IMR-90 (cell line): Measurements from ENCODE around the gene MCAM. TPM values are rescaled to one million over a fixed set of nuclear protein-coding genes. Genes with fewer than 3 reads are reported as not detected.

Experiments
- ATAC-seq: fragments of 200-7000 bp; cut with Tn5 transposase; 2 replicates; pipeline ENCODE4 v1.9.1; 2020; ENCODE audit warnings: low read depth, mild to moderate bottlenecking, moderate library complexity
- BruUV-seq: library from RNA; stranded (reverse); fragments of 400-500 nt; replicated peaks from 2 replicates; lab custom pipeline; 2021; lab: Mats Ljungman, UMichigan
- CTCF ChIA-PET: fragments of 300-600 bp; formaldehyde crosslinking; extraction: SDS; loops from one replicate; lab custom pipeline; 2021; ENCODE audit warnings: antibody characterized with exemption; lab: Yijun Ruan, JAX
- POLR2A ChIA-PET: fragments of 300-600 bp; sonication (Branson Sonifier 250); formaldehyde crosslinking; loops from one replicate; lab custom pipeline; 2022; ENCODE audit warnings: antibody characterized with exemption; ENCODE audit not compliant: unreplicated experiment; lab: Charles Lee
- DNase-seq: peaks from one replicate; pipeline ENCODE4 v3.0.0; 2013
- H2AFZ ChIP-seq: replicated peaks from 2 replicates; pipeline ENCODE3; 2013; ENCODE audit warnings: low read length, mild to moderate bottlenecking; ENCODE audit not compliant: poor library complexity
- H2AK5ac ChIP-seq: 2 replicates; pipeline ENCODE4 v1.6.1; 2013; ENCODE audit warnings: low read depth, low read length, inconsistent platforms
- H2AK9ac ChIP-seq: replicated peaks from 2 replicates; pipeline ENCODE3; 2013; ENCODE audit warnings: mild to moderate bottlenecking, low read depth, low read length, moderate library complexity; ENCODE audit not compliant: poor library complexity
- H2BK120ac ChIP-seq: 2 replicates; pipeline ENCODE4 v1.6.1; 2013; ENCODE audit warnings: low read depth, low read length, inconsistent platforms
- H2BK15ac ChIP-seq: 3 replicates; pipeline ENCODE4 v1.6.1; 2013; ENCODE audit warnings: low read depth, low read length, inconsistent platforms
- H2BK20ac ChIP-seq: 2 replicates; pipeline ENCODE4 v1.6.1; 2013; ENCODE audit warnings: low read depth, mild to moderate bottlenecking, inconsistent platforms, low read length, moderate library complexity
- H2BK5ac ChIP-seq: 2 replicates; pipeline ENCODE4 v1.6.1; 2013; ENCODE audit warnings: mild to moderate bottlenecking, low read depth, low read length, inconsistent platforms; ENCODE audit not compliant: poor library complexity, severe bottlenecking
- H3K14ac ChIP-seq: replicated peaks from 2 replicates; pipeline ENCODE4 v1.6.1; 2013; ENCODE audit warnings: low read depth, low read length, inconsistent platforms
- H3K18ac ChIP-seq: 2 replicates; pipeline ENCODE4 v1.6.1; 2013; ENCODE audit warnings: low read depth, low read length, control low read depth
- H3K23ac ChIP-seq: 2 replicates; pipeline ENCODE4 v1.6.1; 2013; ENCODE audit warnings: low read depth, low read length, inconsistent platforms
- H3K27ac ChIP-seq: 2 replicates; pipeline ENCODE4 v1.5.1; 2013; ENCODE audit warnings: mild to moderate bottlenecking, control low read depth, low read length; ENCODE audit not compliant: insufficient read depth
- H3K27me3 ChIP-seq: 2 replicates; pipeline ENCODE4 v1.6.1; 2013; ENCODE audit warnings: low read length; ENCODE audit not compliant: control insufficient read depth, insufficient read depth
- H3K36me3 ChIP-seq: 2 replicates; pipeline ENCODE4 v1.6.1; 2013; ENCODE audit warnings: low read length, mixed read lengths; ENCODE audit not compliant: control insufficient read depth, insufficient read depth
- H3K4ac ChIP-seq: 2 replicates; pipeline ENCODE4 v1.6.1; 2013; ENCODE audit warnings: low read depth, low read length, inconsistent platforms
- H3K4me1 ChIP-seq: 2 replicates; pipeline ENCODE4 v1.6.1; 2013; ENCODE audit warnings: low read length, mixed read lengths; ENCODE audit not compliant: control insufficient read depth, insufficient read depth
- H3K4me2 ChIP-seq: 2 replicates; pipeline ENCODE4 v1.6.1; 2013; ENCODE audit warnings: low read depth, mild to moderate bottlenecking, control low read depth, low read length, moderate library complexity
- H3K4me3 ChIP-seq: 2 replicates; pipeline ENCODE4 v1.5.1; 2013; ENCODE audit warnings: low read depth, mild to moderate bottlenecking, control low read depth, low read length, moderate library complexity; ENCODE audit not compliant: insufficient read depth
- H3K56ac ChIP-seq: 2 replicates; pipeline ENCODE4 v1.6.1; 2013; ENCODE audit warnings: low read length, inconsistent platforms; ENCODE audit not compliant: insufficient read depth; ENCODE audit errors: extremely low read depth
- H3K79me1 ChIP-seq, 2 experiments: 2 replicates each; pipeline ENCODE4 v1.6.1; 2013; ENCODE audit warnings: low read length in 2 of 2, inconsistent platforms in 1 of 2, low read depth in 1 of 2
- H3K9ac ChIP-seq: 2 replicates; pipeline ENCODE4 v1.6.1; 2013; ENCODE audit warnings: low read depth, low read length, control low read depth
- H3K9me1 ChIP-seq: 2 replicates; pipeline ENCODE4 v1.6.1; 2013; ENCODE audit warnings: low read length, inconsistent platforms; ENCODE audit not compliant: insufficient read depth
- H3K9me3 ChIP-seq: 2 replicates; pipeline ENCODE4 v1.6.1; 2013; ENCODE audit warnings: low read length; ENCODE audit not compliant: control insufficient read depth, insufficient read depth
- H4K20me1 ChIP-seq: 2 replicates; pipeline ENCODE4 v1.6.1; 2013; ENCODE audit warnings: low read length, inconsistent platforms; ENCODE audit not compliant: insufficient read depth
- H4K5ac ChIP-seq: 2 replicates; pipeline ENCODE4 v1.6.1; 2013; ENCODE audit warnings: mild to moderate bottlenecking, low read depth, low read length, control low read depth
- H4K8ac ChIP-seq, 2 experiments: 2 replicates each; pipeline ENCODE4 v1.6.1; 2013; ENCODE audit warnings: low read depth in 2 of 2, low read length in 2 of 2, control low read depth in 1 of 2, inconsistent platforms in 1 of 2
- H4K91ac ChIP-seq: 2 replicates; pipeline ENCODE4 v1.6.1; 2013; ENCODE audit warnings: low read depth, low read length, inconsistent platforms; ENCODE audit not compliant: insufficient read depth
- BHLHE40 ChIP-seq: fragments of 150-350 bp; IDR thresholded peaks from 2 replicates; pipeline ENCODE4 v1.6.1; 2016; ENCODE audit warnings: mild to moderate bottlenecking, low read depth, low read length
- CEBPB ChIP-seq: IDR thresholded peaks from 2 replicates; pipeline ENCODE4 v1.6.1; 2012; ENCODE audit warnings: low read depth, low read length, improper control_type of control experiment
- CTCF ChIP-seq: conservative IDR thresholded peaks from 2 replicates; pipeline ENCODE4 v1.5.1; 2012; ENCODE audit warnings: mild to moderate bottlenecking, low read depth, low read length, improper control_type of control experiment
- ELK1 ChIP-seq: fragments of 150-350 bp; IDR thresholded peaks from 2 replicates; pipeline ENCODE4 v1.6.1; 2016; ENCODE audit warnings: low read depth, mild to moderate bottlenecking, low read length, moderate library complexity, borderline replicate concordance
- FOS ChIP-seq: fragments of 150-350 bp; IDR thresholded peaks from 2 replicates; pipeline ENCODE4 v1.6.1; 2016; ENCODE audit warnings: low read depth, low read length
- MAFK ChIP-seq: IDR thresholded peaks from 2 replicates; pipeline ENCODE4 v1.6.1; 2012; ENCODE audit warnings: low read depth, low read length, improper control_type of control experiment
- MAZ ChIP-seq: IDR thresholded peaks from 2 replicates; pipeline ENCODE4 v1.6.1; 2012; ENCODE audit warnings: low read depth, mild to moderate bottlenecking, low read length, improper control_type of control experiment, moderate library complexity, borderline replicate concordance
- MXI1 ChIP-seq: IDR thresholded peaks from 2 replicates; pipeline ENCODE4 v1.6.1; 2012; ENCODE audit warnings: low read depth, mild to moderate bottlenecking, low read length, moderate library complexity, borderline replicate concordance
- NFE2L2 ChIP-seq: fragments of 150-350 bp; IDR thresholded peaks from 2 replicates; pipeline ENCODE4 v1.6.1; 2016; ENCODE audit warnings: low read depth, mild to moderate bottlenecking, low read length
- POLR2A ChIP-seq: IDR thresholded peaks from 2 replicates; pipeline ENCODE4 v1.6.1; 2012; ENCODE audit warnings: mild to moderate bottlenecking, low read depth, low read length
- RAD21 ChIP-seq: IDR thresholded peaks from 2 replicates; pipeline ENCODE4 v1.6.1; 2012; ENCODE audit warnings: low read length, improper control_type of control experiment
- RCOR1 ChIP-seq: IDR thresholded peaks from 2 replicates; pipeline ENCODE4 v1.6.1; 2012; ENCODE audit warnings: mild to moderate bottlenecking, low read length, improper control_type of control experiment; ENCODE audit not compliant: insufficient replicate concordance
- RFX5 ChIP-seq: IDR thresholded peaks from 2 replicates; pipeline ENCODE4 v1.8.0; 2012; ENCODE audit warnings: low read depth, mild to moderate bottlenecking, low read length, moderate library complexity
- whole genome bisulfite sequencing, 2 experiments: methylation state at CpG; one replicate each; pipeline versions ENCODE4 v1.1.5 to v1.1.7; 2013; ENCODE audit warnings: missing lambda C conversion rate in 2 of 2; ENCODE audit not compliant: insufficient read length in 1 of 2; ENCODE audit errors: extremely low coverage in 2 of 2; 5-methylcytosine and 5-hydroxymethylcytosine counted together
- dilution Hi-C: fragments of 300-500 bp; cut with HindIII; formaldehyde crosslinking; loops from one replicate; pipeline ENCODE4 v1.14.3; 2018; ENCODE audit warnings: low sequenced_read_pairs; ENCODE audit not compliant: unreplicated experiment
- in situ Hi-C: fragments of 300-500 bp; cut with MboI; formaldehyde crosslinking; loops from 3 replicates; pipeline ENCODE4 v1.14.3; 2019; ENCODE audit warnings: low sequenced_read_pairs, inconsistent platforms, mixed read lengths
- intact Hi-C: fragments of 100-400 bp; cut with micrococcal nuclease; formaldehyde crosslinking; loops from 2 replicates; pipeline ENCODE4 v1.10.0; 2022
- polyA plus RNA-seq, 3 experiments: library from polyadenylated mRNA; depleted of rRNA; stranded (reverse); fragments of >200 nt; gene quantifications; 2 replicates each; pipeline ENCODE4 v1.2.3, GENCODE V29; 2012; ENCODE audit warnings: low replicate concordance in 1 of 3
- total RNA-seq: library from RNA; depleted of rRNA; stranded (reverse); fragments of >200 nt; gene quantifications from 2 replicates; pipeline ENCODE4 v1.2.3, GENCODE V29; 2012
- TF ChIP-seq, protein P1 (sequence below): fragments of 150-350 bp; IDR thresholded peaks from 2 replicates; pipeline ENCODE4 v1.6.1; 2017; ENCODE audit warnings: mild to moderate bottlenecking, antibody characterized with exemption, low read length, low read depth

The MCAM gene
- total and polyA plus RNA-seq, 2 of the 4 experiments (the other 2 are of a cell fraction), result 95.1 to 131 TPM

- Histone ChIP-seq H3K23ac (no peak overlapping the region), H3K79me1 (peaks cover 10 to 44% of the 10 kb centered on the region in 2 experiments; a peak in 3 of 4 replicates), H4K91ac (no peak overlapping the region), H3K56ac (no peak overlapping the region), H2AK9ac (no peak overlapping the region), H4K8ac (no peak overlapping the region), H2AK5ac (no peak overlapping the region), H3K14ac (no peak overlapping the region), H3K18ac (no peak overlapping the region), H3K4me2 (no peak overlapping the region), H3K27me3 (no peaks in the 10 kb centered on the region), H3K4me1 (peaks cover 17% of the 10 kb centered on the region), H3K9me3 (no peaks in the 10 kb centered on the region), H3K9me1 (peaks cover 17% of the 10 kb centered on the region; the same call in 1 of the 2 replicates), H3K36me3 (peaks cover 61% of the 10 kb centered on the region), H2BK20ac (no peak overlapping the region), H3K27ac (no peak overlapping the region), H3K4ac (no peak overlapping the region), H2BK5ac (no peak overlapping the region), H2BK120ac (no peak overlapping the region), H4K5ac (no peak overlapping the region), H4K20me1 (peaks cover 21% of the 10 kb centered on the region), H3K9ac (no peak overlapping the region), H2BK15ac (no peak overlapping the region), H2AFZ (no peak overlapping the region), H3K4me3 (no peak overlapping the region)
- DNase-seq (no peak), ATAC-seq (no peak)
- TF ChIP-seq MXI1 (no peak), FOS (no peak), NFE2L2 (no peak), RFX5 (no peak), RCOR1 (no peak), ELK1 (no peak), CEBPB (no peak), MAZ (no peak), RAD21 (no peak), BHLHE40 (no peak), POLR2A (no peak), CTCF (no peak), MAFK (no peak)
- TF ChIP-seq, protein P1, sequence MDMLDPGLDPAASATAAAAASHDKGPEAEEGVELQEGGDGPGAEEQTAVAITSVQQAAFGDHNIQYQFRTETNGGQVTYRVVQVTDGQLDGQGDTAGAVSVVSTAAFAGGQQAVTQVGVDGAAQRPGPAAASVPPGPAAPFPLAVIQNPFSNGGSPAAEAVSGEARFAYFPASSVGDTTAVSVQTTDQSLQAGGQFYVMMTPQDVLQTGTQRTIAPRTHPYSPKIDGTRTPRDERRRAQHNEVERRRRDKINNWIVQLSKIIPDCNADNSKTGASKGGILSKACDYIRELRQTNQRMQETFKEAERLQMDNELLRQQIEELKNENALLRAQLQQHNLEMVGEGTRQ, result no peak
- ChIA-PET POLR2A (interaction anchor here (0.5 kb wide), 1 partner anchor 225 kb away, joined by 5 read pairs; no protein-coding TSS in a partner anchor), CTCF (no interaction called here)
- in situ Hi-C loops (no loop called here), intact Hi-C loops (no loop called here), dilution Hi-C loops (no loop called here)
- 94% methylated on average over 17 of the region's 20 CpGs; no CpG with 5 or more reads in 1 of the 2 experiments for WGBS, 2 experiments
- BruUV-seq, result no TSS peak
Measured at GRCh38 chr11:119310682-119311052, 6.3 kb downstream of the MCAM start.
